ENCODE data around the gene MFSD6. TPM values are rescaled to one million over a fixed set of nuclear protein-coding genes. Genes with fewer than 3 reads are reported as not detected.
"Not testable (repeated sequence)": the region's sequence is repeated elsewhere in the genome, so short reads cannot be mapped to it uniquely, and the experiment has no call there.

Gene MFSD6
- total RNA-seq, 1 donor from 2014 or later: 52.4 TPM

- H3K27me3 ChIP-seq (ENCODE audit: control insufficient read depth, insufficient read depth, low read length): no peaks in the 10 kb centered on the region
- TF ChIP-seq CTCF (IDR thresholded peaks at IDR 0.05; ENCODE audit: insufficient read depth, low read length, poor library complexity, severe bottlenecking): no peak
- H3K4me3 ChIP-seq (ENCODE audit: low read depth, low read length): no peak overlapping the region
- no peaks in the 10 kb centered on the region for H3K36me3 ChIP-seq (ENCODE audit: control insufficient read depth, insufficient read depth, low read length)
- DNase-seq (ENCODE audit: low read depth): no peak
These were observed 52.3 kb downstream of the MFSD6 start for GRCh38 chr2:190460487-190460886.

- no peaks in the 10 kb centered on the region for H3K27me3 ChIP-seq (ENCODE audit: control insufficient read depth, insufficient read depth, low read length)
- no peak for TF ChIP-seq CTCF (IDR thresholded peaks at IDR 0.05; ENCODE audit: insufficient read depth, low read length, poor library complexity, severe bottlenecking)
- H3K4me3 ChIP-seq (ENCODE audit: low read depth, low read length): no peak overlapping the region
- DNase-seq (ENCODE audit: low read depth): no peak
- H3K36me3 ChIP-seq (ENCODE audit: control insufficient read depth, insufficient read depth, low read length): no peaks in the 10 kb centered on the region
These were observed 54.0 kb downstream of the MFSD6 start for GRCh38 chr2:190462181-190462580.

- Histone ChIP-seq H3K36me3 (ENCODE audit: control insufficient read depth, insufficient read depth, low read length) (no peaks in the 10 kb centered on the region), H3K27me3 (ENCODE audit: control insufficient read depth, insufficient read depth, low read length) (no peaks in the 10 kb centered on the region), H3K4me3 (ENCODE audit: low read depth, low read length) (no peak overlapping the region)
- no peak for TF ChIP-seq CTCF (IDR thresholded peaks at IDR 0.05; ENCODE audit: insufficient read depth, low read length, poor library complexity, severe bottlenecking)
- no peak for DNase-seq (ENCODE audit: low read depth)
These were observed 54.5 kb downstream of the MFSD6 start for GRCh38 chr2:190462611-190463010.

GRCh38 chr2:190465060-190465459 lies 56.9 kb downstream of the MFSD6 start:
- Histone ChIP-seq H3K27me3 (ENCODE audit: control insufficient read depth, insufficient read depth, low read length) (no peaks in the 10 kb centered on the region), H3K36me3 (ENCODE audit: control insufficient read depth, insufficient read depth, low read length) (no peaks in the 10 kb centered on the region), H3K4me3 (ENCODE audit: low read depth, low read length) (no peak overlapping the region)
- no peak for TF ChIP-seq CTCF (IDR thresholded peaks at IDR 0.05; ENCODE audit: insufficient read depth, low read length, poor library complexity, severe bottlenecking)
- no peak for DNase-seq (ENCODE audit: low read depth)

- Histone ChIP-seq H3K4me3 (ENCODE audit: low read depth, low read length) (no peak overlapping the region), H3K36me3 (ENCODE audit: control insufficient read depth, insufficient read depth, low read length) (no peaks in the 10 kb centered on the region), H3K27me3 (ENCODE audit: control insufficient read depth, insufficient read depth, low read length) (no peaks in the 10 kb centered on the region)
- no peak for TF ChIP-seq CTCF (IDR thresholded peaks at IDR 0.05; ENCODE audit: insufficient read depth, low read length, poor library complexity, severe bottlenecking)
- DNase-seq (ENCODE audit: low read depth): no peak
These were observed 58.8 kb downstream of the MFSD6 start for GRCh38 chr2:190466819-190467446.

GRCh38 chr2:190467575-190468083 lies 59.5 kb downstream of the MFSD6 start:
- TF ChIP-seq CTCF (IDR thresholded peaks at IDR 0.05; ENCODE audit: insufficient read depth, low read length, poor library complexity, severe bottlenecking): no peak
- DNase-seq (ENCODE audit: low read depth): no peak

GRCh38 chr2:190468354-190468753 lies 60.2 kb downstream of the MFSD6 start:
- H3K27me3 ChIP-seq (ENCODE audit: control insufficient read depth, insufficient read depth, low read length); H3K4me3 ChIP-seq (ENCODE audit: low read depth, low read length); H3K36me3 ChIP-seq (ENCODE audit: control insufficient read depth, insufficient read depth, low read length); DNase-seq (ENCODE audit: low read depth): not testable (repeated sequence)

More at GRCh38 chr2:190467575-190468083, 59.5 kb downstream of the MFSD6 start:
- no peak overlapping the region for H3K4me3 ChIP-seq (ENCODE audit: low read depth, low read length)
- no peaks in the 10 kb centered on the region for H3K27me3 ChIP-seq (ENCODE audit: control insufficient read depth, insufficient read depth, low read length)
- H3K36me3 ChIP-seq (ENCODE audit: control insufficient read depth, insufficient read depth, low read length): no peaks in the 10 kb centered on the region

Measured in kidney epithelial cell (primary cell).